ENCODE results near the gene ABHD18.
"Not testable (repeated sequence)": the region's sequence is repeated elsewhere in the genome, so short reads cannot be mapped to it uniquely, and the experiment has no call there.

The ABHD18 gene

DNA sequence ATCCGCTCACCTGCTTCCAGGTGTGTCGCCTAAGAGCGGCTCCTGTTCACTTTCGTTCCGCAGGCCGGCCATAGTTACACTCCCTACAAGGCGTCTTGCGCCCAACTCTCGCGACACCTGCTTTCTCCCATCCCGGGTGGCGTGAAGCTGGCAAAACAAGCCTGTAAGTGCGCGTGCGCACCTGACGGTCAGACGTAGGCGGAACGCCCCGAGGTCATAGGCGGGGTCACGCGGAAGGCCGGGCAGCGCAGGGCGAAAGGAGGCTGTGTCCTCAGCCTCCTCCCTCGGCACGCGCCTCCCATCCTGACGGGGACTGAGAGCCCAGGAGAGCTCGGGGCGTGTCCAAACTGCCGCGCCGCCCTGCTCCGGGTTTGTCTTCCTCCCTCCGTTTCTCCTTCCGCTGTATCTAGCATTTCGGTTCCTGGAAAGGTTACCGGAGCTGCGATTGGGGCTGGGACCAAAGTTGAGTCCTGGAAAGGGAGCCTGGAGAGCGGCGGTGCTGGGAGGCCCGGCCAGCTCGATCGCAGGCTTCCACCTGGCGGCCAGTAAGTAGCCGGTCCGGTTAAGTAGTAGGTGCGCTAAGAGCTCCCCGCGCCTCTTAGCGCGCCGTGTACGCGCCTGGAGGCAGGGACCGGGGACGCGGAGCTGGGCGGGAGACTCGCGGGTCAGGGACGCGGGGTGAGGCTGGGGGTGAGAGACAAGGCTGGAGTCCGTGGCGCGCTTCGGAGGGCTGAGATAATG, at the start of gene ABHD18, which contains the start of gene MFSD8:
ABHD18 (plus strand) TSS at position 345 of the 741 bp plus-strand sequence. CDS start 17,550 bp downstream, outside the sequence.
MFSD8 (minus strand) TSS at position 112 of the 741 bp plus-strand sequence; CDS start at position 72, 40 bp downstream.
- DNase-seq (ENCODE audit: low read depth in 2 of 2) = peak; percentile 96 to 97

DNA sequence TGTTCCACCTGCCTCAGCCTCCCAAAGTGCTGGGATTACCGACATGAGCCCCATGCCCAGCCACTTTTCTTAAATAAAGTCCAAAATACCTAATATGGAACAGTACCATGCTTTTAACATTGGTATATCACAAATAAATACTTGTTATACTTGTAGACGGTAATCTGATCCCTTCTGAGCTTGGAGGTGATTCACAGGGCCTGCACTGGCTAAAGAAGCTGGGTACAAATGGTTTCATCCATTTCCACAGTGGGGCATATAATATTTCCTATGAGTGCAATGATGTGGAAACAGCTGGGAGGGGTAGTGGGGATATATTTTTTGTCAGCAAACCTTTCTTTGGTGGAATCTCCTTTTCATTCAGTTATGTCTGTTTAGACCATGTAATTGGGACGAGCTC, 48.7 kb upstream of the ABHD18 start:
- no peak for DNase-seq (ENCODE audit: low read depth in 2 of 2)

DNA sequence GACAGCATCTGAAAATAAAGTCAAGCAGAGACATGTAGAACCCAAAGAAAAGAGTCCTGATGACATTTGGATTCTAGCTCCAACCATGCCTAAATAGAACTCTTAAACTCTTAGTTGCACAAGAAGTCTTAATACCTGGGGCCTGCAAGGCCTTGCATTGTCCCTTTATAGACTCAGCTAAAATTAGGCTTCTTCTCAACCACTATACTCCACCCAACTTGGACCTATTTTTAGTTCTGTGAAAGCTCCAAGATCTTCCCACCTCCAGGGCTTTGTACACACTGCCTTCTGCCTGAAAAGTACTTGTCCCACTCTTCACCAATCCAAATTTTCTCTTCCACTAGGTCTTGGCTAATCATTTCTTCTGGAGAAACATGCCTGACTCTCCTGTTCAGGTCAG, 48.1 kb upstream of the ABHD18 start:
- no peak for DNase-seq (ENCODE audit: low read depth in 2 of 2)

DNA sequence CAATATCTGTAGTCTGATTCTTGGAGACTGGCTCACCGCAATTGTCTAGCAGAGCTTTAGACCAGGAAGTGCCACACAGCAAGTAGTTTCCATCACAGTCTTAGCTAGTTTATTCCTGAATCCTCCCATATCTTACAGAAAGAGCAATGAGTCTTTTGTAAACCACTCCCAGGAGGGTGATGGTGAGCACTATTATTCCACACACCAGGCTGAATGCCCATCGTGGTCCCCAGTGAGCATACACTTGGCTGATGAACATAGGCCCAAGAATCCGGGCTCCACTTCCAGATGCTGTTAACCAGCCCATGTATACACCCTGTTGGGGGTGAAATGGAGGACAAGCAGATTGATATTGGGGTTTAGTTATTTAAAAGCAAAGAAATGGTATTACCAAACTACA, 44.7 kb upstream of the ABHD18 start:
- DNase-seq (ENCODE audit: low read depth in 2 of 2) = no peak

DNA sequence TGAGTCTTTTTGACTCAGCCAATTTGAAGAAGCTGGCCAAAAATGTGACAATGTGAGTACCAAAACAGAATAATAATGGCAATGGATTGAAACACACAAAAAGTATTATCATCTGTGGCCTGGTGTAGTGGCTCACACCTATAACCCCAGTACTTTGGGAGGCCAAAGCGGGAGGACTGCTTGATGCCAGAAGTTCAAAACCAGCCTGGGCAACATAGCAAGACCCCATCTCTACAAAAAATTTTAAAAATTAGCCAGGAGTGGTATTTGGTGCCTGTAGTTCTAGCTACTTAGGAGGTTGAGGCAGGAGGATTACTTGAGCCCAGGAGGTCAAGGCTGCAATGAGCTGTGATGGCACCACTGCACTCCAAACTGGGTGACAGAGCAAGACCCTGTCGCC, 43.0 kb upstream of the ABHD18 start:
- DNase-seq (ENCODE audit: low read depth in 2 of 2) = no peak

DNA sequence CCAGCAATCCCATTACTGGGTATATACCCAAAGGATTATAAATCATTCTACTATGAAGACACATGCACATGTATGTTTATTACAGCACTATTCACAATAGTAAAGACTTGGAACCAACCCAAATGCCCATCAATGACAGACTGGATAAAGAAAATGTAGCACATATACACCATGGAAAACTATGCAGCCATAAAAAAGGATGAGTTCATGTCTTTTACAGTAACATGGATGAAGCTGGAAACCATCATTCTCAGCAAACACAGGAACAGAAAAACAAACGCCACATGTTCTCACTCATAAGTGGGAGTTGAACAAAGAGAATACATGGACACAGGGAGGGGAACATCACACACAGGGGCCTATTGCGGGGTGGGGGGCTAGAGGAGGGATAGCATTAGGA, 39.5 kb upstream of the ABHD18 start:
- not testable (repeated sequence) for DNase-seq (ENCODE audit: low read depth in 2 of 2)

DNA sequence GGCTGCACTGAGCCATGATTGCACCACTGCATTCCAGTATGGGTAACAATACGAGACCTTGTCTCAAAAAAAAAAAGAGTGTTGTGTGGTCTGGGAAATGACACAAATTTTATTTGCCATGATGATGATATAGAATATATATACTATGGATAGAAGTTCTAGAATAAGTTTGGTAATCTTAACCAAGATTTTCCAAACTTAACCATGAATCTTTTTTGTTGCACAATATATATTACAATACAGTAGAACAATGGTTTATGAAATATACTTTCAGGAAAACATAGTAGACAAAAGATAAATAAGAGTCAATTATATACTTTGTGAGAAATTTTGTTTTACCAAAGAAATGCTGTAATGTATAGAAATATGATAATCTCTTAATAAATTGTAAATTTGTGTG, 35.0 kb upstream of the ABHD18 start:
- no peak for DNase-seq (ENCODE audit: low read depth in 2 of 2)

DNA sequence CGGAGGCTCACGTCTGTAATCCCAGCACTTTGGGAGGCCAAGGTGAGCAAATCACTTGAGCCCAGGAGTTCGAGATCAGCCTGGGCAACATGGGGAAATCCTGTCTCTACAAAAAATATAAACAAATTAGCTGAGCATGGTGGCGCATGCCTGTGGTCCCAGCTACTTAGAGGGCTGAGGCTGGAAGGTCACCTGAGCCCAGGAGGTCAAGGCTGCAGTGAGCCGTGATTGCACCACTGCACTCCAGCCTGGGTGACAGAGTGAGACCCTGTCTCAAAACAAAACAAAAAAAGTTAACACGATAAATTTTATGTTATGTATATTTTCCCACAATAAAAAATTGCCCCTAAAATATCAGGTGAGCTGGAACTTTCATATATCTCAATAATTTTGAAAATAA, 33.4 kb upstream of the ABHD18 start:
- DNase-seq (ENCODE audit: low read depth in 2 of 2) = not testable (repeated sequence)

DNA sequence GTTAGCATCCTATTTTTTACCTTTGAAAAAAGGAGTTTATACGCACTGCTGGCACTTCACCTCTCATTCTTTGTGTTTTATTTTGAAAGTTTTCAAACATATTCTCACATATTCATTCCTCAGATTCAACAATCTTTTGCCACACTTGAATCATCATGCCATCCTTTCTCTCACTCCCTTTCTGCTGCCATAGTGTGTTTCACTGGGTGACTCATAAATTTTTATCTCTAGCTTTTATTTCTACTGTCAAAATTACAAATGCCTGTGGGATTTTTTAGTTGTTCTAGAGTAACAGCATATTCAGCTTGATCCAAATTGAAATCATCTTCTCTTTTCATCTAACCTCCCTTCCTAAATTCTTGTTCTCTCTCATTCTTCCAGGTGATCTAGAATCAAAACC, 28.2 kb upstream of the ABHD18 start:
- DNase-seq (ENCODE audit: low read depth in 2 of 2) = peak in 1 of 2 experiments; percentile 3

DNA sequence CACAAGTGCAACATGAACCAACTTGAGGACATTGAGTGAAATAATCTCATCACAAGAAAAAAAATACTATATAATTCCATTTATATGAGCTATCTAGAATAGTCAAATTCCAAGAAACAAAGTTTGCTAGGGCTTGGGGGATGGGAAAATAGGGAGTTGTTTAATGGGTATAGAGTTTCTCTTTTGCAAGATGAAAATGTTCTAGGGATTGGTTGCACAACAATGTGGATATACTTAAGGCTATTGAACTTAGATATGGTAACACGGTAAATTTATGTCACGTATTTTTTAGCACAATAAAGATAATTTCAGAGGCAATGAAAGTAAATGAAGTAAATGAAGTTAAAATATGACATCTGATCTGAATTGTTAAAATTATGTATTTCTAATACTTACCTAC, 8.1 kb upstream of the ABHD18 start:
- DNase-seq (ENCODE audit: low read depth in 2 of 2) = no peak

DNA sequence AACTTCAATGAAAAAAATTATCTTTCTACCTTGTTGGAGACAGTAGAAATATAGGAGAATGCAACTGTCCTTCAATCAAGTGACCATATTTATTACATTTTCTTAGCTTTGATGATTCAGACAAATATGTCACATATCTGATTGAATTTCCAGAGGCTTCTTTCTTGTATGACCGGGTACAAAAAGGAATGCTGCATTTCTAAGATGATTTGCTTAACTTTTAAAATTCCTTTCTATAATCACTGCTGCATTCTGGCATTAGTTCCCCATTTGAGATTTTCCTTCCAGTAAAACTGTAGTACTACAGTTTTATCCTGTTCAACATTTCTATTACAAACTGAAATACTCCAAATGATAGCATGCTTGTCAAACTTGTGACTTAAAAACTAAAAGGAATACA, 5.4 kb upstream of the ABHD18 start:
- no peak for DNase-seq (ENCODE audit: low read depth in 2 of 2)

DNA sequence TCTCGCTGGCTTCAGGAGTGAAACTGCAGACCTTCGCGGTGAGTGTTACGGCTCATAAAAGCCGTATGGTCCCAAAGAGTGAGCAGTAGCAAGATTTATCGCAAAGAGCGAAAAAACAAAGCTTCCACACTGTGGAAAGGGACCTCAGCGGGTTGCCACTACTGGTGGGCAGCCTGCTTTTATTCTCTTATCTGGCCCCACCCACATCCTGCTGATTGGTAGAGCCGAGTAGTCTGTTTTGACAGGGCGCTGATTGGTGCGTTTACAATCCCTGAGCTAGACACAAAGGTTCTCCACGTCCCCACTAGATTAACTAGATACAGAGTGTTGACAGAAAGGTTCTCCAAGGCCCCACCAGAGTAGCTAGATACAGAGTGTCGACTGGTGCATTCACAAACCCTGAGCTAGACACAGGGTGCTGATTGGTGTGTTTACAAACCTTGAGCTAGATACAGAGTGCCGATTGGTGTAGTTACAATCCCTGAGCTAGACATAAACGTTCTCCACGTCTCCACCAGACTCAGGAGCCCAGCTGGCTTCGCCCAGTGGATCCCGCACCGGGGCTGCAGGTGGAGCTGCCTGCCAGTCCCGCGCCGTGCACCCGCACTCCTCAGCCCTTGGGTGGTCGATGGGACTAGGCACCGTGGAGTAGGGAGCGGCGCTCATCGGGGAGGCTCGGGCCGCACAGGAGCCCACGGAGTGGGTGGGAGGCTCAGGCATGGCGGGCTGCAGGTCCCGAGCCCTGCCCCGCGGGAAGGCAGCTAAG, 1.4 kb upstream of the ABHD18 start:
- DNase-seq (ENCODE audit: low read depth in 2 of 2) = not testable (repeated sequence)

DNA sequence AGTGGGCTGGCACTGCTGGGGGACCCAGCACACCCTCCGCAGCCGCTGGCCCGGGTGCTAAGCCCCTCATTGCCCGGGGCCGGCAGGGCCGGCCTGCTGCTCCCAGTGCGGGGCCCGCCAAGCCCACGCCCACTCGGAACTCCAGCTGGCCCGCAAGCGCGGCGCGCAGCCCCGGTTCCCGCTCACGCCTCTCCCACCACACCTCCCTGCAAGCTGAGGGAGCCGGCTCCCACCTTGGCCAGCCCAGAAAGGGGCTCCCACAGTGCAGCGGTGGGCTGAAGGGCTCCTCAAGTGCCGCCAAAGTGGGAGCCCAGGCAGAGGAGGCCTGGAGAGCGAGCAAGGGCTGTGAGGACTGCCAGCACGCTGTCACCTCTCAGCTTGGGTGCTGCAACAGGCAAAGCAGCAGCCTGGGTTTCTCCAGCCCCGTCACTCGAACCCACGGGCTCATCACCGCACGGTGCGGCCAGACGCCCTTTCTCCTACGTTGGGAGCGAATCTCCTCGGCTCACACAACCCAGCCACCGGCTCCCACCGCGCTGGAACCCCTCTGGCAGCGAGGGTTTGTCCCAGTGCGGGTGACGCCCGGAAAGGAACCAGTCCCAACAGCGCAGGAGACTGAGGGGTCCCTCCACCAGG, 662 bp upstream of the ABHD18 start:
- DNase-seq (ENCODE audit: low read depth in 2 of 2) = not testable (repeated sequence)

DNA sequence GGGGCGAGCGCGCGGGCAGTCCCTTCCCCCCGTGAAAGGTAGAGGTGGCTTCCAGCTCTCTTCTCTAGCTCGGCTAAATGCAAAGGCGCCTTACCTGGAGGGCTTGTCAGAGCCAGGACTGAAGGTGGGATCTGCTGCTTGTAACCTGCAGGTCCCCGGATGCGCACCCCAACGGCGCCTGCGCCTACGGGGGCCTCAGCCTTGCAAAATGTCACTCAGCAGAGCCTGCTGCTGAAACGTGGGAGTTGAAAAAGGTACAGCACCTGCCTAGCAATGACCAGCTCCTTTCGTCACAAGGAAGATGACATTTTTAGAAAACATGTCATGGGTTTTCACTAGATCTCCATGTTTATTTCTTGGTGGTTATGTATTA, 583 bp downstream of the ABHD18 start:
- no peak for DNase-seq (ENCODE audit: low read depth in 2 of 2)

DNA sequence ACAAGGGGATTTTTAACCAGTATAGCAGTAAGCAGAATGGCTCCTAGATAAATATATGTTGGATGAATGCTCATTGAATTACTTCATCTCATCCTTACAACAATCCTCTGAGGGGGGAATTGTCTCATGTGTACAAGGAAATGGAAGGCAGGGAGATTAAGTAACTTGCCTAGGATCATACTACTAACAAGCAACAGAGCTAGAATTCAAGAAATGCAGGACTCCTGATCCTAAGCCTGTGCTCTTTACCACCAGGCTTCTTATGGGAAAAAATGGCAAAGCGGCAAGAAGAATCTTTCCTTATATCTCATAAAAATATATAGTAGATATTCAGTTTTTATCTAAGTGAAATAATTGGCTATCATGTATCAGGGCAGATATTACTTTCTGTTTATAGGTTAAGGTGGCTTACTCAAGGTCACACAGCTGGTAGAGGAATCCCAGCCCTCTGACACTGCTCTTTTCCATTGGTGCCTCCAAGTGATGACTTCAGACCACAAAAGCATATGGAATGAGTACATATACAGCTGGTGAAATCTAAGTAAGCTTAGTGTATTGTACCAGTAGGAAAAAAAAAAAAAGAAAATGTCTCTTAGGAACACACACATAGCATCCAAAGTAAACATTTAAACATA, 2.1 kb downstream of the ABHD18 start:
- DNase-seq (ENCODE audit: low read depth in 2 of 2) = no peak

DNA sequence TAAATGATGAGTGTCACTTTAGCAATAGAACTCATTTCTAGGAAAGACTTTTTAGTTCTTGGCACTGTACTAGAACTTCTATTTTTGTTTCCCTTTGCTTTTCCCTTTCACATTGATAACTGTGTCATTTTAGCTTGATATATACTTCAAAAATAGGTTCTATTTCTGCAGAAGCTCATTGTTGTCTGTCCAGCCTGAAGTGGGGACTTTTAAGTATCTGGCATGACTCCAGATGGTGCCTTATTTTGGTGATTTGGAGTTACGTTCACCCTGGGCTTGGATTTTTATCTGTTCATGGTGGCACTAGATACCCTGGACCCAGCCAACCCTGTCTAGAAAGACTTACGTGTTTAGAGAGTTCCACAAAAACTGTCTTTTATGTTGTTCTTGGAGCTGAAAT, 3.4 kb downstream of the ABHD18 start:
- DNase-seq (ENCODE audit: low read depth in 2 of 2) = no peak

DNA sequence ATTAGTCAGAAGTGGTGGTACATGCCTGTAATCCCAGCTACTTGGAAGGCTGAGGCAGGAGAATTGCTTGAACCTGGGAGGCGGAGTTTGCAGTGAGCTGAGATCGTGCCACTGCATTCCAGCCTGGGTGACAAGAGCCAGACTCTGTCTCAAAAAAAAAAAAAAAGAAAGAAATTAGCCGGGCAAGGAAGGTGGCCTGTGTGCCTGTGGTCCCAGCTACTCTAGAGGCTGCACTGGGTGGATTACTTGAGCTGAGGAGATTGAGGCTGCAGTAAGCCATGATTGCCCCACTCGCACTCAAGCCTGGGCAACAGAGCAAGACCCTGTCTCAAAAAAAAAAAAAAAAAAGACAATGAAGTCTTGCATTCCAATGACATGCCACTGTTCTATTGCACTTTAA, 5.7 kb downstream of the ABHD18 start:
- not testable (repeated sequence) for DNase-seq (ENCODE audit: low read depth in 2 of 2)

DNA sequence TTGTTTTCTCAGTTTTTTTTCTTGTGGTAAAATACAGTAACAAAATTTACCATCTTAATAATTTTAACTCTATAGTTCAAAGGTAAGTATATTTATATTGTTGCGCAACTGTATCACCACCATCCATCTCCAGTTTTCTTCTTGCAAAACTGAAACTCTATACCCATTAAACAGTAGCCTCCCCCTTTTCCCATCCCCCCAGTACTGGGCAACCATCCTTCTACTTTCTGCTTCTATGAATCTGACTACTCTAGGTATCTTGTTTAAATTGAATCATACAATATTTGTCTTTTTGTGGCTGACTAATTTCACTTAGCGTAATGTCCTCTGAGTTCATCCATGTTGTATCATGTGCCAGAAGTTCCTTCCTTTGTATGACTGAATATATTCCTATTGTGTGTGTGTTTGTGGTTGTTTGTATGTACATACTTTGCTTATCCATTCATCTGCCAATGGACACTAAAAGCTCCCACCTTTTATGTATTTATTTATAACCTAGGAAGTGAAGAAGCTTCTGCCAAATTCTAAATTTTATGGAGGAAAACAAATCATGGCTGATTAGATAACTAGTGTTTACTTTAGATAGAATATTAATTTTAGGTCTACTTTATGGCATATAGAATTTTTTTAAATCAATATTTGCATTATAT, 10.0 kb downstream of the ABHD18 start:
- no peak for DNase-seq (ENCODE audit: low read depth in 2 of 2)

DNA sequence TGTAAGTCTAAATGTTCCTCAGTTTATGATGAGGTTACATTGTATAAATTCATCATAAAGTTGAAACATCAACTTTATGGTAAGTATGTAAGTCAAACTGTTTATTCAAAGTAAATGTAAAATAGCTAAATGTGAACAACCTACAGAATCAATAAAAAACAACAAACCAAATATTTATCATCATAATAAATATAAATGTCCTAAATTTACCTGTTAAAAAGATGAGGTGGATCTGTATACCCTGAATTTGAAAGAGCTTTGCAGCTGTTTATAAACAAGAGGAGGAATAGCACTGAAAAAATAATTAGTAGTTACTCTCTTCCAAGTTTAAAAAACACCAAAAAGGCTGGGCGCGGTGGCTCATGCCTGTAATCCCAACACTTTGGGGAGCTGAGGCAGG, 13.7 kb downstream of the ABHD18 start:
- no peak for DNase-seq (ENCODE audit: low read depth in 2 of 2)

DNA sequence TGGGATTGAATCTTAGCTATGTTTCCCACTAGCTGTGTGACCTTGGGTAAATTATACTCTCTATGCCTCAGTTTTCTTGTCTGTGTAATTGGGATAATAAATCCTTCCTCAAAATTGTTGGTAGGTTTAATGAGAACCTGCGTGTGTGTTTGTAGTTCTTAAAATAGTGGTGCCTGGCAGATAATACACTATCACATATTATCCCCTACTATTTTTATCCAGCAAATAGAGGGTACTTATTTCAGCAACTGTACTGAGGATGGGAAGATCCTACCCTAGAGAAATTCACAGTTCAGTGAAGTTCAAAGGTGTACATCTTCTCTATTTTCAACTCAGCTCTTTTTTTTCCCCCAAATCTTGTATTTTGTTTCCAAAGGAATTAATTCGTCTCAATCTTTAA, 17.2 kb downstream of the ABHD18 start:
- DNase-seq (ENCODE audit: low read depth in 2 of 2) = no peak

DNA sequence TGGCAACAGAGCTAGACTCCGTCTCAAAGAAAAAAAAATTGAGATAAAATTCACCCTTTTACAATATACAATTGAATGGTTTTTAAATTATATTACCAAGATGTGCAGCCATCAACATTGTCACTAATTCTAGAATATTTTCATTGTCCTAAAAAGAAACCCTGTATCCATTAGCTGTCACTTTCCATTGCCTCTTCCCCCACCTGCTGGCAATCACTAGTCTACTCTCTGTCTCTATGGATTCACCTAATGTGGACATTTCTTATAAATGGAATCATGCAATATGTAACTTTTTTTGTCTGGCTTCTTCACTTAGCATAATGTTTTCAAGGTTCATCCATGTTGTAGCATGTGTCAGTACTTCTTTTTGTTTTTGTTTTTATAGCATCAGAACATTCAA, 20.8 kb downstream of the ABHD18 start:
- DNase-seq (ENCODE audit: low read depth in 2 of 2) = no peak

DNA sequence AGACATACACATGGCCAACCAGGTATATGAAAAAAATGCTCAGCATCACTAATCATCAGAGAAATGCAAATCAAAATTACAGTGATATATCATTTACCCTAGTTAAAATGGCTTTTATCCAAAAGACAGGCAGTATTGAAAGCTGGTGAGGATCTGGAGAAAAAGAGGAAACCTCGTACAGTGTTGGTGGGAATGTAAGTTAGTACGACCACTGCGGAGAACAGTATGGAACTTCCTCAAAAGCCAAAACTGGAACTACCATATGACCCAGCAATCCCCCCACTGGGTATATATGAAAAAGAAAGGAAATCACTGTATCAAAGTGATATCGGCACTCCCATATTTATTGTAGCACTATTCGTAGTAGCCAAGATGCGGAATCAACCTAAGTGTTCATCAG, 23.4 kb downstream of the ABHD18 start:
- no peak for DNase-seq (ENCODE audit: low read depth in 2 of 2)

Measured in fibroblast of skin of left quadriceps (primary cell).